Measurements from ENCODE around the gene MIOX. TPM values are rescaled to one million over a fixed set of nuclear protein-coding genes. Genes with fewer than 3 reads are reported as not detected.
A peak's percentile ranks its signal among the peaks of the same experiment; 100 is the strongest.

Gene MIOX
- total and polyA plus RNA-seq, 2 of the 13 experiments (the other 11 are each of a cell fraction or from before 2014, with no cell fraction given) = 1.5 to 2.9 TPM

- no peaks in the 10 kb centered on the region for H3K36me3 ChIP-seq (replicated peaks in 1 of 2; ENCODE audit: control insufficient read depth in 1 of 2, insufficient read depth in 2 of 2, low read length in 2 of 2)
- H3K4me3 ChIP-seq (replicated peaks in 1 of 3; ENCODE audit: insufficient read depth in 1 of 3, low read depth in 2 of 3, low read length in 3 of 3) = peak overlapping the region; percentile 58 to 83 (median 74); a peak in 5 of 6 replicates
- H3K79me2 ChIP-seq (ENCODE audit: insufficient read depth, low read length) = peaks cover 2% of the 10 kb centered on the region
- DNase-seq (ENCODE audit: low spot score) (peak; percentile 37), FAIRE-seq (no peak), ATAC-seq (peak; percentile 0; the same call in 1 of the 3 replicates)
- H4K20me1 ChIP-seq (ENCODE audit: insufficient read depth, low read length) = no peaks in the 10 kb centered on the region
- H3K9me3 ChIP-seq (ENCODE audit: low read length) = no peaks in the 10 kb centered on the region
- 0% methylated on average over 9 of the region's 21 CpGs for WGBS (ENCODE audit: low lambda C conversion rate)
- peak overlapping the region; percentile 73 for H3K9ac ChIP-seq (ENCODE audit: insufficient read depth, low read depth, low read length)
- H3K27me3 ChIP-seq (ENCODE audit: control insufficient read depth in 1 of 2, insufficient read depth in 2 of 2, low read length in 2 of 2) = 0 out of 5 replicates have a peak, but pooled peaks cover 0 to 6% of the 10 kb centered on the region in 2 experiments
- H3K4me2 ChIP-seq (ENCODE audit: low read depth, low read length) = peak overlapping the region; percentile 84
- no peak overlapping the region for H2AFZ ChIP-seq (ENCODE audit: low read length)
- H3K27ac ChIP-seq (ENCODE audit: extremely low read length, insufficient read depth, low read length) = peak overlapping the region; percentile 74
- POLR2A ChIA-PET = interaction anchor here (0.9 to 5.9 kb wide), 4 partner anchors 9 to 33 kb away, joined by 3 to 34 read pairs (median 10); partner anchors contain the start of genes KLHDC7B, LMF2, NCAPH2 and SYCE3
- H3K4me1 ChIP-seq (ENCODE audit: insufficient read depth, low read length) = peaks cover 74% of the 10 kb centered on the region
- BruUV-seq (replicated peaks) = no TSS peak
- CTCF ChIA-PET (ENCODE audit: low intra/inter-chr PET ratio, low total read pairs) = no interaction called here
- intact Hi-C loops (cut with micrococcal nuclease; ENCODE audit: unreplicated experiment) (no loop called here), in situ Hi-C loops (cut with HindIII; ENCODE audit: extremely low pct_ligation_motif_present, low pct_unique_long_range_greater_than_20kb) (loop anchor here (5.0 kb wide), 1 partner anchor 37 kb away; no protein-coding TSS in a partner anchor)
- TF ChIP-seq ZNF619 (CRISPR knock-in tag; IDR thresholded peaks at IDR 0.05) (no peak), CCDC6 (CRISPR knock-in tag; IDR thresholded peaks at IDR 0.05) (no peak), PHB2 (IDR thresholded peaks at IDR 0.05; ENCODE audit: partially characterized antibody) (no peak), ARNTL (CRISPR knock-in tag; IDR thresholded peaks at IDR 0.05) (peak; percentile 20; the same call in 1 of the 2 replicates), SNRNP70 (IDR thresholded peaks at IDR 0.05; ENCODE audit: low read depth, low read length) (no peak), ETS1 (CRISPR knock-in tag; IDR thresholded peaks at IDR 0.05) (no peak), ZBTB20 (CRISPR knock-in tag; IDR thresholded peaks at IDR 0.05; ENCODE audit: borderline replicate concordance, low read depth) (no peak), KLF6 (CRISPR knock-in tag; IDR thresholded peaks at IDR 0.05) (no peak; the same call in 1 of the 2 replicates), DNMT3B (CRISPR knock-in tag; conservative IDR thresholded peaks at IDR 0.05) (no peak), ZNF451 (CRISPR knock-in tag; IDR thresholded peaks at IDR 0.05) (0 out of 2 replicates have a peak, but pooled peaks have one; percentile 12), MEIS2 (CRISPR knock-in tag; IDR thresholded peaks at IDR 0.05) (no peak), FOXP4 (CRISPR knock-in tag; IDR thresholded peaks at IDR 0.05) (no peak), RBAK (CRISPR knock-in tag; IDR thresholded peaks at IDR 0.05) (no peak), SMAD9 (CRISPR knock-in tag; IDR thresholded peaks at IDR 0.05) (no peak), NFKBIZ (CRISPR knock-in tag; IDR thresholded peaks at IDR 0.05) (0 out of 2 replicates have a peak, but pooled peaks have one; percentile 12), ZNF777 (CRISPR knock-in tag; IDR thresholded peaks at IDR 0.05) (no peak), JUN (CRISPR knock-in tag; IDR thresholded peaks at IDR 0.05) (no peak; the same call in 1 of the 2 replicates), NCOA1 (CRISPR knock-in tag; IDR thresholded peaks at IDR 0.05) (no peak), AGO1 (IDR thresholded peaks at IDR 0.05; ENCODE audit: low read depth, low read length, poor library complexity, severe bottlenecking) (peak; percentile 96), MLXIP (CRISPR knock-in tag; IDR thresholded peaks at IDR 0.05; ENCODE audit: borderline replicate concordance) (no peak), BHLHE40 (IDR thresholded peaks at IDR 0.05; ENCODE audit: low read length) (no peak)
Observed at GRCh38 chr22:50530580-50530876, 43.9 kb downstream of the MIOX start.
